ENCODE results near the gene UPP1. TPM values are rescaled to one million over a fixed set of nuclear protein-coding genes. Genes with fewer than 3 reads are reported as not detected.

Gene UPP1
- total RNA-seq, 1 donor from 2014 or later: 19.8 TPM

DNA sequence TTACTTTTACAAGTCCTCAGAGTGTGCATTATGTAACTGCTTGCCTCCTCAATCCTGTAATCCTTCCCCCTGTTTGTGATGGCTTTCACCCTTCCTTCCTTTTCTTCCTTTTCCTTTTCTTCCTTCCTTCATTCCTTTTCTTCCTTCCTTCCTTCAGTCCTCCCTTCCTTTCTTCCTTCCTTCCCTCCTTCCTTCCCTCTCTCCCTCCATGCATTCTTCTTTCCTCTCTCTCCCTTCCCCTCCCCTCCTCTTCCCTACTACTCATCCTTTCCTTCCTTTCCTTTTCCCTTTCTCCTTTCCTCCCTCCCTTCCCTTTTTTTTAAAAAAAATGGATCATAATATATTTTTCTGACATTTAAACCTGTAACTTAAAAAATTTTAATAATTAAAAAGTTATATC lies 60.0 kb downstream of the UPP1 start:
- H3K27me3 ChIP-seq (ENCODE audit: low read depth): peaks cover 33% of the 10 kb centered on the region
- TF ChIP-seq, protein P1, sequence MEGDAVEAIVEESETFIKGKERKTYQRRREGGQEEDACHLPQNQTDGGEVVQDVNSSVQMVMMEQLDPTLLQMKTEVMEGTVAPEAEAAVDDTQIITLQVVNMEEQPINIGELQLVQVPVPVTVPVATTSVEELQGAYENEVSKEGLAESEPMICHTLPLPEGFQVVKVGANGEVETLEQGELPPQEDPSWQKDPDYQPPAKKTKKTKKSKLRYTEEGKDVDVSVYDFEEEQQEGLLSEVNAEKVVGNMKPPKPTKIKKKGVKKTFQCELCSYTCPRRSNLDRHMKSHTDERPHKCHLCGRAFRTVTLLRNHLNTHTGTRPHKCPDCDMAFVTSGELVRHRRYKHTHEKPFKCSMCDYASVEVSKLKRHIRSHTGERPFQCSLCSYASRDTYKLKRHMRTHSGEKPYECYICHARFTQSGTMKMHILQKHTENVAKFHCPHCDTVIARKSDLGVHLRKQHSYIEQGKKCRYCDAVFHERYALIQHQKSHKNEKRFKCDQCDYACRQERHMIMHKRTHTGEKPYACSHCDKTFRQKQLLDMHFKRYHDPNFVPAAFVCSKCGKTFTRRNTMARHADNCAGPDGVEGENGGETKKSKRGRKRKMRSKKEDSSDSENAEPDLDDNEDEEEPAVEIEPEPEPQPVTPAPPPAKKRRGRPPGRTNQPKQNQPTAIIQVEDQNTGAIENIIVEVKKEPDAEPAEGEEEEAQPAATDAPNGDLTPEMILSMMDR (IDR thresholded peaks at IDR 0.05; ENCODE audit: borderline replicate concordance): no peak
- DNase-seq: no peak
- no peaks in the 10 kb centered on the region for H3K36me3 ChIP-seq
- no peak overlapping the region for H3K4me3 ChIP-seq
- no peaks in the 10 kb centered on the region for H3K4me1 ChIP-seq
- H3K27ac ChIP-seq (replicated peaks): no peak overlapping the region
- peaks cover 7% of the 10 kb centered on the region for H3K9me3 ChIP-seq (replicated peaks)
- intact Hi-C loops (cut with micrococcal nuclease): no loop called here

DNA sequence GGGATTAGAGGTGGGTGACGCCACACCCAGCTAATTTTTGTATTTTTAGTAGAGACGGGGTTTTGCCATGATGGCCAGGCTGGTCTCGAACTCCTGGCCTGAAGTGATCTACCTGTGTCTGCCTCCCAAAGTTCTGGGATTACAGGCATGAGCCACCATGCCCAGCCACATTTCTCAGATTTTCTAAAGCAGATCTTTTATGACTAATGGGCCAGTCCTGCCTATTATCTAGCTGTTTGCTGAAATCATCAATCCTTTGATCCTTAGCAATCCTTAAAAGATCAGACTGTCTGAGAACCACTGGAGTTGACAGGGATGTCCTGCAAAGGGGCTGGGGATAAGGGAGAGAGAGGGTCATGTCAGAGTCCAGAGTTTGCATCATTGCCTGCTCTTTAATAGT lies 61.0 kb downstream of the UPP1 start:
- Histone ChIP-seq H3K4me3 (no peak overlapping the region), H3K36me3 (no peaks in the 10 kb centered on the region), H3K27ac (replicated peaks) (no peak overlapping the region), H3K4me1 (no peaks in the 10 kb centered on the region), H3K27me3 (ENCODE audit: low read depth) (peaks cover 38% of the 10 kb centered on the region), H3K9me3 (replicated peaks) (peaks cover 7% of the 10 kb centered on the region)
- no peak for DNase-seq
- intact Hi-C loops (cut with micrococcal nuclease): no loop called here
- TF ChIP-seq, protein P1 (IDR thresholded peaks at IDR 0.05; ENCODE audit: borderline replicate concordance): no peak

DNA sequence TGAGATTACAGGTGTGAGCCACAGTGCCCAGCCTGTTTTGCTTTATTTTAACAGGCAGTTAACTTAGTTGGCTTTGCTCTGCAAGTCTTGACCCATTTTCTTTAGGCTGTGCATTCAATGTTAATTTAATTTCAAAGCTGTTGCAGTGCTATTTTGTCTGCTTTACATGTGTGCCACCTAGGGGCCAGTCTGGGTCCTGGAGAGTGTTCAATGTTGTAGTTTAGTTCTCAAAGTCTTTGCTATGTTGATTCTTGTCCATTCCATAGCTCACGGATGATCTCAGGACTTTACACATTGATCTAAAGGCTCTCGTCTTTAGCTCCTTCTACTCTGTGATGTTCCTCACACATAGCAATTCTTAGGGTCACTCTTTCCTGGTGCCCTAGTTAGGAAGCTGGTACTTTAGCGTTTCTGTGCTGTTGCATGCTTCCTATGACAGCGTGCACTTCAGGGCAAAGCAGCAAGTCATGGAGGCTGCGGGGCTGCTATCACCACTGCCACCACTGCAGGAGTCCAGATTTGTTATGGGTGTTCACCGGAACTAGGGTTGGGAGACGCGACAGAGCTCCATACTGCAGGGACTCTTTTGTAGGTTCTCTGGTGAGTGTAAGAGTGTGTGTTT lies 65.8 kb downstream of the UPP1 start:
- TF ChIP-seq, protein P1 (IDR thresholded peaks at IDR 0.05; ENCODE audit: borderline replicate concordance): peak; percentile 44

More for the DNA sequence above, 65.8 kb downstream of the UPP1 start:
- Histone ChIP-seq H3K27me3 (ENCODE audit: low read depth) (peaks cover 19% of the 10 kb centered on the region), H3K27ac (replicated peaks) (no peak overlapping the region), H3K4me3 (no peak overlapping the region), H3K36me3 (no peaks in the 10 kb centered on the region), H3K4me1 (no peaks in the 10 kb centered on the region), H3K9me3 (replicated peaks) (peaks cover 7% of the 10 kb centered on the region)
- intact Hi-C loops (cut with micrococcal nuclease): no loop called here
- no peak for DNase-seq

Other genes with a start within 250 kb of the UPP1 start
- gene PKD1L1, start 140.8 kb upstream of the UPP1 start, total RNA-seq: 1.5 TPM
- 26.4 TPM for gene HUS1, start 109.7 kb upstream of the UPP1 start, total RNA-seq
- not detected for gene SUN3, start 60.2 kb upstream of the UPP1 start, total RNA-seq
- not detected for gene C7orf57, start 53.7 kb upstream of the UPP1 start, total RNA-seq
- not detected for gene ABCA13, start 82.2 kb downstream of the UPP1 start, total RNA-seq